PC-9 (cell line): Measurements from ENCODE around the gene PDE12. TPM values are rescaled to one million over a fixed set of nuclear protein-coding genes. Genes with fewer than 3 reads are reported as not detected.

Experiments used
- BruUV-seq: library from RNA; stranded (reverse); fragments of 400-500 nt; replicated peaks from 2 replicates; lab custom pipeline; 2021; lab: Mats Ljungman, UMichigan
- CTCF ChIA-PET: fragments of 300-600 bp; sonication (Branson Sonifier 250); formaldehyde crosslinking; loops from one replicate; lab custom pipeline; 2022; ENCODE audit warnings: antibody characterized with exemption; lab: Charles Lee
- POLR2A ChIA-PET: fragments of 300-600 bp; sonication (Branson Sonifier 250); formaldehyde crosslinking; loops from one replicate; lab custom pipeline; 2022; ENCODE audit warnings: antibody characterized with exemption; ENCODE audit not compliant: unreplicated experiment; lab: Charles Lee
- DNase-seq, 2 experiments: peaks; one replicate each; pipeline versions ENCODE4 v3.0.0 to v3.0.0-alpha.2; 2015 to 2022; ENCODE audit warnings: mixed read lengths in 1 of 2
- H2AFZ ChIP-seq: fragments of 200-600 bp; sonication (generic); 2 replicates; pipeline ENCODE4 v1.8.1; 2017; ENCODE audit warnings: antibody characterized with exemption
- H3F3A ChIP-seq: fragments of 200-600 bp; sonication (generic); 2 replicates; pipeline ENCODE4 v1.8.1; 2017; ENCODE audit warnings: antibody characterized with exemption, mild to moderate bottlenecking, low read depth; ENCODE audit not compliant: insufficient read depth
- H3K27ac ChIP-seq: fragments of 200-600 bp; sonication (generic); 2 replicates; pipeline ENCODE4 v1.6.1; 2016; ENCODE audit warnings: mixed run types
- H3K27me3 ChIP-seq: fragments of 200-600 bp; sonication (generic); 2 replicates; pipeline ENCODE4 v1.6.1; 2016; ENCODE audit warnings: low read depth, mixed run types; ENCODE audit not compliant: insufficient read depth
- H3K36me3 ChIP-seq: fragments of 200-600 bp; sonication (generic); 2 replicates; pipeline ENCODE4 v1.6.1; 2016; ENCODE audit warnings: low read depth, mixed run types
- H3K4me1 ChIP-seq: fragments of 200-600 bp; sonication (generic); replicated peaks from 2 replicates; pipeline ENCODE4 v1.6.1; 2016; ENCODE audit warnings: mixed run types; ENCODE audit not compliant: insufficient read depth
- H3K4me2 ChIP-seq: fragments of 200-600 bp; sonication (generic); 2 replicates; pipeline ENCODE4 v1.6.1; 2017; ENCODE audit warnings: mixed run types
- H3K4me3 ChIP-seq: fragments of 200-600 bp; sonication (generic); 2 replicates; pipeline ENCODE4 v1.6.1; 2016; ENCODE audit warnings: mixed run types
- H3K79me2 ChIP-seq: fragments of 200-600 bp; sonication (generic); 2 replicates; pipeline ENCODE4 v1.6.1; 2017; ENCODE audit warnings: low read depth, mixed run types
- H3K9me2 ChIP-seq: fragments of 200-600 bp; sonication (generic); 2 replicates; pipeline ENCODE4 v1.8.1; 2017; ENCODE audit warnings: mild to moderate bottlenecking; ENCODE audit not compliant: insufficient read depth
- H3K9me3 ChIP-seq: fragments of 200-600 bp; sonication (generic); 2 replicates; pipeline ENCODE4 v1.8.1; 2016; ENCODE audit warnings: low read depth; ENCODE audit not compliant: insufficient read depth
- H4K20me1 ChIP-seq: fragments of 200-600 bp; sonication (generic); 2 replicates; pipeline ENCODE4 v1.8.1; 2017; ENCODE audit not compliant: insufficient read depth
- EZH2 ChIP-seq: fragments of 200-600 bp; sonication (generic); IDR thresholded peaks from 2 replicates; pipeline ENCODE4 v1.8.0; 2017; ENCODE audit warnings: antibody characterized with exemption, low read depth
- intact Hi-C: fragments of 100-400 bp; cut with micrococcal nuclease; formaldehyde crosslinking; loops from one replicate; pipeline ENCODE4 v1.10.0; 2022; ENCODE audit not compliant: unreplicated experiment
- total RNA-seq: library from RNA; stranded (reverse); gene quantifications from 2 replicates; pipeline ENCODE4 v1.2.3, GENCODE V29; 2021
- TF ChIP-seq, protein P1 (sequence below): fragments of 200-600 bp; sonication (generic); conservative IDR thresholded peaks from 2 replicates; pipeline ENCODE4 v1.6.1; 2017; ENCODE audit warnings: mixed run types, antibody characterized with exemption, mild to moderate bottlenecking, moderate library complexity

PDE12 gene
- total RNA-seq, 1 experiment from 2014 or later: 16.6 TPM

DNA sequence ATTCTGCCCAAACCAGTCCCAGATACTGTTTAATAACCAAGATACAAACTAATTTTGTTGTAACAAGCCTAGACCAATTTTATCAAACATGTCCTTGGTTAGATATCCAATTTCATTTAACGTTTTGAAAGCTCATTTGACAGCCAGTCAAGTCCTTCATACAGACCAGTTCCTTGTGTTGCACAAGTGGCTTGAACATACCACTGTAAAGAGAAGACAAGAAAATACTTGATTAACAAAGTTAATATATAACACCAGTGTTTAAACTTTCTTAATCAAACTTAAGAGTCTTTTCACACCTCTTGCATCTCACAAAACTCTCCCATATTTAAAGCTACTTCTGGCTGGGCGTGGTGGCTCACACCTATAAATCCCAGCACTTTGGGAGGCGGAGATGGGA is 16.0 kb downstream of the PDE12 start:
- no TSS peak for BruUV-seq
- no peak overlapping the region for H3K27ac ChIP-seq
- H3F3A ChIP-seq: peaks cover 74% of the 10 kb centered on the region
- H3K4me3 ChIP-seq: no peak overlapping the region
- ChIA-PET CTCF (no interaction called here), POLR2A (interaction anchor here (0.6 kb wide), 2 partner anchors 13 to 894 kb away, joined by 3 to 8 read pairs; no protein-coding TSS in a partner anchor)
- H2AFZ ChIP-seq: no peak overlapping the region
- no peaks in the 10 kb centered on the region for H3K9me3 ChIP-seq
- TF ChIP-seq, protein P1, sequence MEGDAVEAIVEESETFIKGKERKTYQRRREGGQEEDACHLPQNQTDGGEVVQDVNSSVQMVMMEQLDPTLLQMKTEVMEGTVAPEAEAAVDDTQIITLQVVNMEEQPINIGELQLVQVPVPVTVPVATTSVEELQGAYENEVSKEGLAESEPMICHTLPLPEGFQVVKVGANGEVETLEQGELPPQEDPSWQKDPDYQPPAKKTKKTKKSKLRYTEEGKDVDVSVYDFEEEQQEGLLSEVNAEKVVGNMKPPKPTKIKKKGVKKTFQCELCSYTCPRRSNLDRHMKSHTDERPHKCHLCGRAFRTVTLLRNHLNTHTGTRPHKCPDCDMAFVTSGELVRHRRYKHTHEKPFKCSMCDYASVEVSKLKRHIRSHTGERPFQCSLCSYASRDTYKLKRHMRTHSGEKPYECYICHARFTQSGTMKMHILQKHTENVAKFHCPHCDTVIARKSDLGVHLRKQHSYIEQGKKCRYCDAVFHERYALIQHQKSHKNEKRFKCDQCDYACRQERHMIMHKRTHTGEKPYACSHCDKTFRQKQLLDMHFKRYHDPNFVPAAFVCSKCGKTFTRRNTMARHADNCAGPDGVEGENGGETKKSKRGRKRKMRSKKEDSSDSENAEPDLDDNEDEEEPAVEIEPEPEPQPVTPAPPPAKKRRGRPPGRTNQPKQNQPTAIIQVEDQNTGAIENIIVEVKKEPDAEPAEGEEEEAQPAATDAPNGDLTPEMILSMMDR: no peak
- H3K27me3 ChIP-seq: no peaks in the 10 kb centered on the region
- H3K79me2 ChIP-seq: peaks cover 26% of the 10 kb centered on the region
- no peak overlapping the region for H3K4me2 ChIP-seq
- intact Hi-C loops: no loop called here
- peaks cover 20% of the 10 kb centered on the region for H4K20me1 ChIP-seq
- no peaks in the 10 kb centered on the region for H3K9me2 ChIP-seq
- no peak for DNase-seq
- peaks cover 44% of the 10 kb centered on the region for H3K36me3 ChIP-seq
- no peaks in the 10 kb centered on the region for H3K4me1 ChIP-seq

DNA sequence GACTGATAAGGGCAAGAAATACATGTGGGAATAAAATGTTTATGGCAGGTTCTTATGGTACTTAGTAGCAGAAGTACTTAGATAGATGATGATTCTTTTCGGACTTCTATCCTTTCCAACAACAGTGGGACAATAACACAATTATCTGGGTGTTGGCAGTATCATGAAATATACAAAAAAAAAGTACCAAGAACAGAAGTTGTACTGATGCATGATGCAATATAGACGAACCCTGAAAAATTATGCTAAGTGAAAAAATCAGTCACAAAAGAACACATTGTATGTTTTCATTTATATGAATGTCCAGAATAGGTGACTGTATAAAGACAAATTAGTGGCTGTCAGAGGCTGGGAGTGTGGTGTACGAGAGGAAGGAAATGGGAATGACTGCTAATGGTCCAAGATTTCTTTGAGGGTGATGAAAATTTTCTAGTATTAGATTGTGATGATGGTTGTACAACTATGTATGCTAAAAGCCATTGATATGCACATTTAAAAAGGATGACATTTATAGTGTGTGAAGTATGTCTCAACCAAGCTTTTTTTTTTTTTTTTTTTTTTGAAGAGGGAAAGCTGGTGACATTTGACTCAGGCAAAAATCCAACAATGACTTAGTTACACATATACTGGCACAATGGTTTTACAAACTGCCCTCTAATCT is 20.0 kb downstream of the PDE12 start:
- peak overlapping the region; percentile 6; the same call in 1 of the 2 replicates for H3K27ac ChIP-seq
- H3F3A ChIP-seq: peaks cover 62% of the 10 kb centered on the region
- H3K9me3 ChIP-seq: no peaks in the 10 kb centered on the region
- H3K4me2 ChIP-seq: no peak overlapping the region
- no peak overlapping the region for H2AFZ ChIP-seq
- ChIA-PET POLR2A (no interaction called here), CTCF (interaction anchor here (0.6 kb wide), 1 partner anchor 451 kb away, joined by 7 read pairs; no protein-coding TSS in a partner anchor)
- no peaks in the 10 kb centered on the region for H3K4me1 ChIP-seq
- no TSS peak for BruUV-seq
- no peak overlapping the region for H3K4me3 ChIP-seq
- intact Hi-C loops: no loop called here
- no peak for DNase-seq
- peaks cover 51% of the 10 kb centered on the region for H3K36me3 ChIP-seq
- H3K79me2 ChIP-seq: peaks cover 64% of the 10 kb centered on the region
- H3K27me3 ChIP-seq: no peaks in the 10 kb centered on the region
- TF ChIP-seq, protein P1: no peak
- no peak for TF ChIP-seq EZH2
- H3K9me2 ChIP-seq: no peaks in the 10 kb centered on the region
- H4K20me1 ChIP-seq: peaks cover 35% of the 10 kb centered on the region

DNA sequence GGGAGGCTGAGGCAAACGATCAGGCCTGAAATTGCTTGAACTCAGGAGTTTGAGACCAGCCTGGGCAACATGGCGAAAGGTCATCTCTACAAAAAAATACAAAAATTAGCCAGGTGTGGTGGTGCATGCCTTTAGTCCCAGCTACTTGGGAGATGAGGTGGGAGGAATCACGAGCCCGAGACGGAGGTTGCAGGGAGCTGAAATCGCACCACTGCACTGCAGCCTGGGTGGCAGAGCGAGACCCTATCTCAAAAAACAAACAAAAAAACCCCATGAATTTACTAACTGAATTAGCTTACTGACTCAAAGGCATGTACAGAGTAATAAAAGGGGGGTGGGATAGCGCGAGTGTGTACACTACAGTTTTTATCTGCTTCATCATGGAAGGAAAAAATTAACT is 21.7 kb downstream of the PDE12 start:
- ChIA-PET POLR2A (interaction anchor here (0.5 kb wide), 1 partner anchor 26 kb away, joined by 11 read pairs; no protein-coding TSS in a partner anchor), CTCF (no interaction called here)
- Histone ChIP-seq H3K27ac (no peak overlapping the region), H3F3A (peaks cover 55% of the 10 kb centered on the region), H3K4me1 (peaks cover 9% of the 10 kb centered on the region), H3K9me3 (no peaks in the 10 kb centered on the region), H3K79me2 (peaks cover 78% of the 10 kb centered on the region), H3K27me3 (no peaks in the 10 kb centered on the region), H3K4me2 (no peak overlapping the region), H3K9me2 (no peaks in the 10 kb centered on the region), H4K20me1 (peaks cover 33% of the 10 kb centered on the region), H2AFZ (no peak overlapping the region), H3K4me3 (no peak overlapping the region), H3K36me3 (peaks cover 51% of the 10 kb centered on the region)
- TF ChIP-seq, protein P1: no peak
- no peak for DNase-seq
- intact Hi-C loops: no loop called here
- no TSS peak for BruUV-seq
